Measurements from ENCODE around the gene LRRC25.

GRCh38 chr19:18380843-18381242, 16.6 kb downstream of the LRRC25 start:
- TF ChIP-seq CTCF (conservative IDR thresholded peaks at IDR 0.05; ENCODE audit: low read length): no peak
- TF ChIP-seq EZH2phosphoT487 (IDR thresholded peaks at IDR 0.05; ENCODE audit: borderline replicate concordance, low read depth, low read length): no peak

Data from OCI-LY7 (cell line).